ENCODE data around the gene CFAP58.

CFAP58 gene

DNA sequence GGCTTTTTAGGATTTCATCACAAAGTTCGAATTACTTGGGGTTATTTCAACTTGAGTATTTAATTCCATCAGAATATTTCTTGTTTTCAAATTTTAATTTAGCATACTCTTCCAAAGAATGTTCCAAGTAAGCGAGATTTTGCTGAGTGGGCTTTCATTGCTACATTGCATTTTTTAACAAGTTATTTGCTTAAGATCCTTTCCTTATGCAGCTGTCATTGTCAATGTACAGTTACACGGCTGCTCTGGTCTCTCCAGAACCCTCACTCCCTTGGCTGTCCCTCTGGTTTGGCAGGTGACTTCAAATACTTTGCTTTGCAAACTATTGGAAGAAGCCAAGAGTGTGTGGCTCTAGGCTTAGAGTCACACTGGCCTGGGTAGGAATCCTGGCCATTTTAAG, 80.0 kb downstream of the CFAP58 start:
- DNase-seq (ENCODE audit: low read depth): no peak
- no peak overlapping the region for H3K4me3 ChIP-seq (replicated peaks; ENCODE audit: low read depth, low read length)
- TF ChIP-seq CTCF (IDR thresholded peaks at IDR 0.05; ENCODE audit: low read length, missing control alignments): no peak

- TF ChIP-seq CTCF (IDR thresholded peaks at IDR 0.05; ENCODE audit: low read length, missing control alignments): no peak
- H3K4me3 ChIP-seq (replicated peaks; ENCODE audit: low read depth, low read length): no peak overlapping the region
- no peak for DNase-seq (ENCODE audit: low read depth)
These were observed 81.0 kb downstream of the CFAP58 start for GRCh38 chr10:104434601-104435000.

DNA sequence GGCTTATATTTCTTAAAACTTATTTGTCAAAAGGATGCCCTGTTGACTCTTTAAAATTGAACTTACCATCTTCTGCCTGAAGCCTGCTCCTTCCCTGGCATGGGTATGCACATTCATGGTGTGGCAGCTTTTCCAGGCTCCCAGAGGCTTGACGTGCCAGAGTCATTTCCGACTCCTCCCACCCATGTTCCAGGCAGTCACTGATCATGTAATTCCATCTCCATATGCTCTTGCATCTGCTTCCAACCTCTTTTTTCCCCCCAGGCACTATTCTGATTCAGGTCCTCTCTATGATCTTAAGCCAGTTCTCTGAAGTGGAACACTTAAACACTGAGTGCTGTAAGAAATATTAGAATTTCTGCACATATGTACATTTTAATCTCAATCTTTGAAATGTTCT, 82.2 kb downstream of the CFAP58 start:
- no peak overlapping the region for H3K4me3 ChIP-seq (replicated peaks; ENCODE audit: low read depth, low read length)
- DNase-seq (ENCODE audit: low read depth): peak; percentile 14
- no peak for TF ChIP-seq CTCF (IDR thresholded peaks at IDR 0.05; ENCODE audit: low read length, missing control alignments)

GRCh38 chr10:104437226-104437625, 83.6 kb downstream of the CFAP58 start:
- DNase-seq (ENCODE audit: low read depth): no peak
- TF ChIP-seq CTCF (IDR thresholded peaks at IDR 0.05; ENCODE audit: low read length, missing control alignments): no peak
- no peak overlapping the region for H3K4me3 ChIP-seq (replicated peaks; ENCODE audit: low read depth, low read length)

- no peak for TF ChIP-seq CTCF (IDR thresholded peaks at IDR 0.05; ENCODE audit: low read length, missing control alignments)
- H3K4me3 ChIP-seq (replicated peaks; ENCODE audit: low read depth, low read length): no peak overlapping the region
- no peak for DNase-seq (ENCODE audit: low read depth)
These were observed 86.6 kb downstream of the CFAP58 start for GRCh38 chr10:104440221-104440620.

DNA sequence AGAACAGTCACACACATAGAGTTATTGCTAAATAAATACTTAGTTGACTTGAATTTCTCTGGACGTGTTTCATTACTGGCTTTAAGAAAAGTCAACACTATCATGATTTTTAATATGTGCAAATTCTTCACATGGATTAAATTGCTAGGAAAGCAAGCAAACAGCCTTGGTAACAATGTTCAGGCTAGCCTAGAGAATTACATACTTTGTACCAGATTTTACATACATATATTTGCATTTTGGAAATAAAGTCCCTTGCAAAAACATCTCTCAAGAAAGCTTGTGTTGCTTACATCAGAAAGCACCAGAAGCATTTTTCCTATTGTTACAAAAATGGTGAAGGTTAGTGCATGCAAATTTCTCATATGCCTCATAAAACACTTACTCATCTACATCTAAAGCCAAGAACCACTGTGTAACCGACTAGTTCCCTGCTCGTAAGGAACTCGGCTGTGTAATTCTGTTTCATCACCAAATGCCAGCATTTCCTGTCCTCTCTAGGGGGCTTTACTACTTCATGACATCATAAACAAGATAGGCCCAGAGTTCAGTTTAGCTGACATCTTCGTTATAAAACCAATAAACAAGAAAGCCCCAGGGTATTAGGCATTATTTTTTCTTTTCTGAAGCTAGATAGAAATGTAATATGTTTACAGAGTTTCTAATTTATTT, 87.8 kb downstream of the CFAP58 start:
- TF ChIP-seq CTCF (IDR thresholded peaks at IDR 0.05; ENCODE audit: low read length, missing control alignments): no peak
- no peak overlapping the region for H3K4me3 ChIP-seq (replicated peaks; ENCODE audit: low read depth, low read length)
- DNase-seq (ENCODE audit: low read depth): peak; percentile 93

DNA sequence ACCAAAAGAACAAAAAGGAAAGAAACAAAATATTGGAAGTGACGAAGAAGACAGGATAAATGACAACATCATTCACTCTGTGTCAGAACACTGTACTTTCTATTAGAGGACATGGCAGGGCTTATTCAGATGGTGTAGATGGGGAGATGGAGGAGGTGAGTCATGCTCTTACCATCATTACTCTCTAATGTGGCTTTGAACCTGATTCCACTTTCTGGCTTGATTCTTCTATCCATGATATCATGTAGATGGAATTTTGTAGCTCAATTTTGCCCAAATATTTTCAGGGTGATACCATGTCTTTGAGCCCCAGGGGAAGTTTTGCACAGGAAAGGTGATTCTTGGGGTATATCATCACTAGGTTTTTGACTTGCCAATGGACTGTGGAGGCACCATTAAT, 91.7 kb downstream of the CFAP58 start:
- TF ChIP-seq CTCF (IDR thresholded peaks at IDR 0.05; ENCODE audit: low read length, missing control alignments): no peak
- peak; percentile 40 for DNase-seq (ENCODE audit: low read depth)
- no peak overlapping the region for H3K4me3 ChIP-seq (replicated peaks; ENCODE audit: low read depth, low read length)

Measured in fibroblast of pulmonary artery (primary cell).